ENCODE results near the gene CALM3.

- no peak for TF ChIP-seq POLR2AphosphoS5 (IDR thresholded peaks at IDR 0.05)
- TF ChIP-seq MXI1 (conservative IDR thresholded peaks at IDR 0.05; ENCODE audit: poor library complexity, severe bottlenecking): no peak
- TF ChIP-seq, protein P1, sequence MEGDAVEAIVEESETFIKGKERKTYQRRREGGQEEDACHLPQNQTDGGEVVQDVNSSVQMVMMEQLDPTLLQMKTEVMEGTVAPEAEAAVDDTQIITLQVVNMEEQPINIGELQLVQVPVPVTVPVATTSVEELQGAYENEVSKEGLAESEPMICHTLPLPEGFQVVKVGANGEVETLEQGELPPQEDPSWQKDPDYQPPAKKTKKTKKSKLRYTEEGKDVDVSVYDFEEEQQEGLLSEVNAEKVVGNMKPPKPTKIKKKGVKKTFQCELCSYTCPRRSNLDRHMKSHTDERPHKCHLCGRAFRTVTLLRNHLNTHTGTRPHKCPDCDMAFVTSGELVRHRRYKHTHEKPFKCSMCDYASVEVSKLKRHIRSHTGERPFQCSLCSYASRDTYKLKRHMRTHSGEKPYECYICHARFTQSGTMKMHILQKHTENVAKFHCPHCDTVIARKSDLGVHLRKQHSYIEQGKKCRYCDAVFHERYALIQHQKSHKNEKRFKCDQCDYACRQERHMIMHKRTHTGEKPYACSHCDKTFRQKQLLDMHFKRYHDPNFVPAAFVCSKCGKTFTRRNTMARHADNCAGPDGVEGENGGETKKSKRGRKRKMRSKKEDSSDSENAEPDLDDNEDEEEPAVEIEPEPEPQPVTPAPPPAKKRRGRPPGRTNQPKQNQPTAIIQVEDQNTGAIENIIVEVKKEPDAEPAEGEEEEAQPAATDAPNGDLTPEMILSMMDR (IDR thresholded peaks at IDR 0.05; ENCODE audit: poor library complexity, severe bottlenecking): no peak
- no peak for TF ChIP-seq TAF1 (IDR thresholded peaks at IDR 0.05; ENCODE audit: low read depth)
- no peak for TF ChIP-seq SMC3 (conservative IDR thresholded peaks at IDR 0.05; ENCODE audit: poor library complexity)
Observed at GRCh38 chr19:46591254-46591653, 9.9 kb upstream of the CALM3 start.
